GM21381 (cell line): Measurements from ENCODE around the gene WASF1.
"Not testable (repeated sequence)": the region's sequence is repeated elsewhere in the genome, so short reads cannot be mapped to it uniquely, and the experiment has no call there.

Source experiments
- ATAC-seq: cut with Tn5 transposase; IDR thresholded peaks from one replicate; pipeline ENCODE4 v1.9.1; 2021; ENCODE audit warnings: mild to moderate bottlenecking, moderate library complexity; ENCODE audit not compliant: unreplicated experiment

The WASF1 gene

DNA sequence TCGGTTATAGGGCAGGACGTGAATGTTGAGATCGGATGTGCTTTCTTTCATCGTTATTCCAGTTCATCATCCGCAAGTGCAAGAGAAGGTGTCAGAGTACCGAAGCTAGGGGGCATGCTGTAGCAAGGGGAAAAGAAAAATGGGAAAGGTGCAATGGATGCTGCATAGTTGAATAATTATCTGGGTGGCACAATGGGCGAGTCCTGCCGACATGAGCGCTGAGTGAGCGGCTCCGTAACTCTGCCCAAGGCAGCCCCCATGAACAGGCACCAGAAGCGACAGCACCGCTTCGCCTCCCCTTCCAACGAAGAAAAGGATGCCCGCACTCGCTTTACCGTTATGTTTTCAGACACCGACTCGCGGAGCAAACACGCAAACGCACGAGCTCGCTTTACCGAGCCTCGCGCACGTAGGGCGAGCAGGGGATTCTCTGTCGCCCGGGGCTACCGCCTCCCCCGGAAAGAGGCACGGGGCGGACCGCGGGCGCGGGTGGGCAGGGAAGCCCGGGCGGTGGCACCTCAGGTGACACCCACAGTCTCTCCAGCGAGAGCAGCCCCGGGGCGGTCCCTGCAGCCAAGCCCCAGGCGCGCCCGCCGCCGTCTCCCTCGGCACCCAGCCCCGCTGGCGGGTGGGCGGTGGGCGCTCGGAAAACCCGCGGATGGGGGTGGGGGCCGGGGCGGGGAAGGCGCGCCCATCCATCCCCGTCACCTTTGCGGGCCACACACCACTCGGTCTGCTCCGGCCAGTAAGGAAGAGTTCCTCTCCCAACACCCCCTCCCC is 654 bp downstream of the WASF1 start:
- peak; percentile 21 for ATAC-seq

DNA sequence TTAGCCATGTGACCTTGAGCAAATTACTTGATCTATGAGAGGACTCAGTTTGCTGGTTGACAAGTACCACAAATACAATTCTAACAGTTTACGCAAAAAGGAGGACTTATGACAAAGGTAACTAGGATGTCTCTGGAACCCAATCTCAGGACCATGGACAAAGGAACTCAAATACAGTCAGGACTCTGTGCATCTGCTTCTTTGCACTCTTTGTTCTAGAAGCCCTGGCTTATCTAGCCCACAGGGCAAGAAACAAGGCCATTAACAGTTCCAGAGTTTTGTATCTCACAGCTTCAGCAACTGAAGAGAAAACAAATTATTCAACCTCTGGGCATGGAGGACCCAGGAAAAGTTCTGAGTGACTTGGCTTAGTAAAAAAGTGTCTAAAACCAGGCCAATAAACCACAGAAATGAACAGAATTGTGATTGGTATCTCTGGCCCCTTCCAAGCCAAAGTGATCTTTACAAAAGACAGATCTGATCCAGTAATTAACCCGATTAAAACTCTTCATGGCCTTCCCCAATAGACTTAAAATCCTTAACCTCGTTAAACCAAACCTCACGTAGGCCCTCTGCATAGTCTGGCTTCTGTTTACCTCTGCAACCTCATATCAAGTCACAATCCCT is 5.9 kb downstream of the WASF1 start:
- ATAC-seq = no peak

DNA sequence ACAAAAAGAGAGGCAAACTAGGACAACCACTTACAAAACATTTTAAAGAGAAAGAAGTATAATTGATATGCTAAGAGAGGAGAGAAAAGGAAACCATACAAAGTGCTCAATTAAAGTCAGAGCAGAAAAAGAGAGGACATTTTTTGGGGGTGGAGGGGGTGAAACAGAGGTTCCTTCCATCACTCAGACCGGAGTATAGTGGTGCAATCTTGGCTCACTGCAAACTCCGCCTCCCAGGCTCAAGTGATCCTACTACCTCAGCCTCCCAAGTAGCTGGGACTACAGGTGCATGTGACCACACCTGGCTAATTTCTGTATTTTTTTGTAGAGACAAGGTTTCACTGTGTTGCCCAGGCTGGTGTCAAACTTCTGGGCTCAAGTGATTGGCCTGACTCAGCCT is 9.4 kb downstream of the WASF1 start:
- ATAC-seq = no peak

DNA sequence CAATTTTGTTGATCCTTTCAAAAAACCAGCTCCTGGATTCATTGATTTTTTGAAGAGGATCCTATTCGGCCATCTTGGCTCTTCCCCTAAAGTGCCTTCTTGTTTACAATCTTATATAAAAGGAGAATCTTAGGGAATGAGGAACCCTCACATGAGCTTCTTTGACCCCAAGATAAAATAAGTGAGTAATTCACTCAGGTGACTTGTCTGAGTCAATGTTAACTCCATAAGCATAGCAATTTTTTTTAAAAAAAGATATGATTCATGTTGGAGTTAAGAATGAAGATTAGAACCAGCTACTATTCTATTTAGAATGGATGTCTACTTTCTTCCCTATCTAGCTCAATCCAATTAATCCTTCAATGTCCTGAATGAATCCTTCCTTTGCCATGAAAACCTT is 21.0 kb downstream of the WASF1 start:
- no peak for ATAC-seq

DNA sequence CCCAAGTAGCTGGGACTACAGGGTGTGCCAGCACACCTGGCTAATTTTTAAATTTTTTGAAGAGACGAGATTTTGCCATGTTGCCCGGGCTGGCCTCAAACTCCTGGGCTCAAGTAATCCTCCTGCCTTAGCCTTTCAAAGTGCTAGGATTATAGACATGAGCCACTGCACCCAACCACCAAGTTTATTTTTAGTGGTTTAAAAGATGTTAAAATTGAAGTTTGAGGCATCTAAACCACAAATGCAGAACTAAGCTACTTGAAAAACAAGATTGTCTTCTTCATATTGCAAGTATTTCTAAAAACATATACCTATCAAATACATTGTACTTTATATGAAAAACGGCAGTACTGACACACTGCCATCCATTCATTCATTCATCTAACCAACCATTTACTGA is 31.6 kb downstream of the WASF1 start:
- ATAC-seq = no peak

DNA sequence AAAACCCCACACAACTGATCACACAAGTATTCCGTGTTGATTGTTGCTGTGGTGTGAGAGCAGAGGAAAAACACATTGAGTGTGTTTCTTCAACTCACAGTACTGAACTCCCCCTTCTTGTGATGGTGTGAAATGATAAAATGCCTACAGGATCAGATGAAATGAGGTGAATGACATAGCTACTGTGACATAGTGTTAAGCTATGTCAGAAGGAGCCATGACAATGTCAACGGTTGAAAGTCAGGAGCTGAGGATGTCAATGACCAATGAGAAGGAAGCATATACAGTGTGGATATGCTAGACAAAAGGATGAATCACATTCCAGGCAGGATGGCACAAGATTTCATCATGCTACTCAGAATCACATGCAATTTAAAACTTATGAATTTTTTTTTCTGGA is 38.8 kb downstream of the WASF1 start:
- no peak for ATAC-seq

DNA sequence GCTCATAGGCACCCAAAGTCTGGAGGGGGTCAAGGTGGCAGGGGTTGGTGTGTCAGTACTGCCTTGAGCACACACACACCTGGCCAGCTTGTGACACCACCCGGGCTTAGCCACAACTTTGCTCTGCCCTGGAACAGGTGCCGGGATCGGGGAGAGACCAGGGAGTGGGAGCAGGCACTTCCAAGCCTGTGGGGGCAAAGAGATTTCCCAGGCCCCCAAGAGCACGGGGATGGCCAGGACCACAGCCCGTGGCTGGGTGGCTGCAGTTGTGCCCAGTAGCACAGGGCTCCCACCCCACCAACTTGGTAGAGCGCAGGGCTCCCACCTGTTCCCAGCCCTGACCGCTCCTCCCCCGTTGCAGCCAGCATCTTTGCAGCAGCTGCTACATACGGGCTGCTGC is 40.4 kb downstream of the WASF1 start:
- ATAC-seq = no peak

DNA sequence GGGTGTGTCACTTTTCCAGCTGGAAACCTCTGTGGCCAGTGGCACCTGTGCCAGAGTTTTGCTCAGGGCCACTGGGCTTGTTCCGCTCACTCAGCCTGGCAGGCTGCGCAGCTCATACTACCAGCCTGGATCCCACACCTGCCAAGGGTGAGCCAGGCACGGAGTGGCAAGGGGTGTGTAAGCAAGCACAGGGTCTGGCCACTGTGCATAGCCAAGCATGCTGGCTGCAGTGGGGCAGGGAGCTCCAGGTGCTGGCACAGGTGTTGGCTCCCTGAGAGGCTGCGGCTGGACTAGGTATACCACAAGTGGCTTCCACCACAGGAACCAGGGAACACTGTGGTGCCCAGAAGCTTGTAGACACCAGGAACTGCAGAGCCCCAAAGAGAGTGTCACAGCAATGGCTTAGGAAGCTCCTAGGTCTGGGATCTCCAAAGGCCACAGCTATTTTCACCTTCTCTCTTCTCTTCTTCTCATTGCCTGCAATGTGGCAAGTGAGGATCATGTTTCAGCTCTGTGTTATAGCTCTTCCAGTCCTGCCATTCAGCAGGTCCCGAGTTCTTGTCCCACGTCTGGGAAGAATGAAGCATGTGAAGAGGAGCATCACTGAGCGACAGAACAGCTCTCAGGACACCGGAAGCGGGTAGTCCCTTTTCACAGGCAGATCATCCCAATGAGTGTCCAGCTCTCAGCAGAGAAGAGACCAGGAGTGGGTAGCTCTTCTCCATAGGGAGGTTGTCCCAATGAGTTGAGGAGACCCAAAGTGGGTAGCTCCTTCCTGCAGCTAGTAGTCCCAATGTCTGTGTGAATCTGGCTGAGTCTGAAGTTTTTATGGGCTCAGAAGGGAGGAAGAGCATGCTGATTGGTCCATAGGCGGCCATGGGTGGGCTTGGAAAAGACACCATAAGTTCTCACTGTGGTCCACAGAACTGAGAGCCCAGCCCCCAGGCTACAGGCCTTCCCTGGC is 41.3 kb downstream of the WASF1 start:
- ATAC-seq = no peak

DNA sequence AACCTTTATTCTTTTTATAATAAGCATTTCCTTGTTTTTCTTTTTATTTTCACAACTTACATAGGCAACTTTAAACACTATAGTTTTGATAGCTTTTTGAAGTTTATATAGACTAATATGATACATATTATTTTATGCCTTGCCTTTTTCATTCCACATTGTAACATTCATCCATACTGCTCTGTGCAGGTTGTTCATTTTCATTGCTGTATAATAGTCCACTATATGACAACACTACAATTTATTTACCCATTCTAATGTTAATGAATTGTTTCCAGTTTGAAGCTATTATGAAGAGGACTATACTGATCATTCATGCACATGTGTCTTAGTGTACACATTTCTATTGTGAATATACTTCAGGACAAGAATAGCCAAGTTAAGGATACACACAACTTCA is 49.1 kb downstream of the WASF1 start:
- no peak for ATAC-seq

DNA sequence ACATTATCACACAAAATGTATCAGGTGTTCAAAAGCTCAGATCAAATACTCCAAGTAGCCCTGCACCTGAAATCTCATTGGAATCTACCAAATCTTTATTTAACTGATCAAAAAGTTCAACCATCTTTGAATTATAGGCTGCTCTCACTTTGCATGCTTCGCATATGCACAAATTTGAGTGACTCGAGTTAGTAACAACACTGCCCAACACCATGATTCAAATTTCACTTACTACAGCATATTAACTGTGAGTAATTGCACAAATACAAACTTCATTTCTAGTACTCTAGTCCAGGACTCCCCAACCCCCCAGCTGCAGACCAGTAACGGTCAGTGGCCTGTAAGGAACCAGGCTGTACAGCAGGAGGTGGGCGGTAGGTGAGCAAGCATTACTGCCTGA is 51.1 kb downstream of the WASF1 start:
- no peak for ATAC-seq

DNA sequence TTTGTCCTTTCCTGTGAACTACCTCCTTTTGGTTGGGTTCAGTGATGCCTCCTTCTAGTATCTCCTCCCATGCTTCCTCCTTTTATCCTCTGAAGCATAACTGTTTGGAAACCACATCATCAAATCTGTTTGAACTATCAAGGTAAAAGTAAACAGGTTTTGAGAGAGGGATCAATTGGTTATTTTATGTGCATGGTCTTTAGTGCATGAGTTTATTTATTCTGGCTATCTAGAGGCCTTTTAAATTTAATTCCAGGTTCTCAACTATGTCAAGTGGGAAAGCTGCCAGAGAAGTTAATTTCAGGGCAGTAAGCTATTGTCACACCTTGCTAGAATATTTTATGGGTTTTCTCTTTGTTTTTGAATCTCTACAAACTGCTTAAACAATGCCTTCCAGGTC is 54.1 kb downstream of the WASF1 start:
- no peak for ATAC-seq

DNA sequence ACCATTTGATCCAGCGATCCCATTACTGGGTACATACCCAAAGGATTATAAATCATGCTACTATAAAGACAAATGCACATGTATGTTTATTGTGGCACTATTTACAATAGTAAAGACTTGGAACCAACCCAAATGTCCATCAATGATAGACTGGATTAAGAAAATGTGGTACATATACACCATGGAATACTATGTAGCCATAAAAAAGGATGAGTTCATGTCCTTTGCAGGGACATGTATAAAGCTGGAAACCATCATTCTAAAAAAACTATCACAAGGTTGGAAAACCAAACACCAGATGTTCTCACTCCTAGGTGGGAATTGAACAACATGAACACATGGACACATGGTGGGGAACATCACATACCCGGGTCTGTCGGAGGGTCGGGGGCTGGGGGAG is 57.8 kb downstream of the WASF1 start:
- not testable (repeated sequence) for ATAC-seq

DNA sequence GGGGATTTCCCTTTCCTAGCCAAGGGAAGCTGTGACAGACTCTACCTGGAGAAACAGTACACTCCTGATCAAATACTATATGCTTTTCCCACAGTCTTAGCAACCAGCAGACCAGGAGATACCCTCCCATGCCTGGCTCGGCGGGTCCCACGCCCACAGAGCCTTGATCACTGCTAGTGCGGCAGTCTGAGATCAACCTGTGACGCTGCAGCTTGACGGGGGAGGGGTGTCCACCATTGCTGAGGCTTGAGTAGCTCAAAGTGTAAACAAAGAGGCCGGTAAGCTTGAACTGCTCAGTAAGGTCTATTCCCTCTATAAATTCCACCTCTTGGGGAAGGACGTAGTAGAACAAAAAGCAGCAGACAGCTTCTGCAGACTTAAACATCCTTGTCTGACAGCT is 63.2 kb downstream of the WASF1 start:
- ATAC-seq = no peak

DNA sequence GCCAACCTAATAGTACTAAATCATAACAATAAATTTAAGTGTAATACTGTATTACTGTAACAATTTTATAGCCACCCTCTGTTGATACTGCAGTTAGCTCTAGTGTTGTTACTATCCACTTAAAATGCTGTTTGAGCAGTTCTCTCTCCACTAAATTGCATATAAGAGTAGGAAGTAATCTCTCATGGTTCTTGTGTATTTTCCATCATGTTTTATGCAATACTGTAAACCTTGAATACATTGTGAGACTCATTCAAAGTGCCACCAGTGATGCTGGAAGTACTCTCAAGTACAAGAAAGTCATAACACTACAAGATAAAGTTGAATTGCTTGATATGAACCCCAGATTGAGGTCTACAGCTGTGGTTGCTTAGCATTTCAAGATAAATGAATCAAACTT is 65.5 kb downstream of the WASF1 start:
- no peak for ATAC-seq

DNA sequence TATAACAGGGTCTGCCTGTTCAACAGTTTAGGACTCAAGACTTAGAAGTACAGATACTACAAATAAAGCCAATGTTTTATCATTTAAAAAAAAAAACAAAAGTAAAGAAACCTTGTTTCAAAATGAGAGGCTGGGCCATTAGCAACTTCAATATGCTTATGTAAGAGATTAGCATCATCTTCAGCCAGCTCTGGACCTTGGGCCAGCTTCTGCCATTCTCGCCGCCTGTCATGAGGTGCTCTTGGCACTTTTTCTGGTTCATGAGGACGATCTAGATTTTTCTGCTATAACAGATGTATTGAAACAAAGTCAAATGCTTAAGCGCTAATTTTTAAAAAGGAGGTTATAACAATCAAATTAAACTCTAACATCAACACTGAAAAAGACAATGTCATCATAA is 74.2 kb downstream of the WASF1 start:
- ATAC-seq = no peak

DNA sequence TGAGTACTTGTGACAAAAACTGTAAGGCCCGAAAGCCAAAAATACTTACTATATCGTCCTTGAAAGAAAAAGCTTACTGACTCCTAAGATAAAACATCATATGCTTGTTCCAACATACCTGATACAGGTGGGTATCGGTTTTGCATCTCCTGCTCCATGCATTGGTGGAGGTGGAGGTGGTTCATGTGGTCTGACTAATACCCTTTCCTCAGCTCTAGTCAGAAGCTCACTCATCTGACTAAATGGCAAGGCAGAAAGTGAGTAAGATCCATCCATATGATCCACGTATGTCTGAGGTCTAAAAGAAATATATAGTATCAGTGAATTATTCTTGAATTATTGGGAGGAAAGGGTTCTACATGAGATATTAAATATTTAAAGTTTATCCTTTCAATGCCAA is 76.2 kb downstream of the WASF1 start:
- no peak for ATAC-seq

DNA sequence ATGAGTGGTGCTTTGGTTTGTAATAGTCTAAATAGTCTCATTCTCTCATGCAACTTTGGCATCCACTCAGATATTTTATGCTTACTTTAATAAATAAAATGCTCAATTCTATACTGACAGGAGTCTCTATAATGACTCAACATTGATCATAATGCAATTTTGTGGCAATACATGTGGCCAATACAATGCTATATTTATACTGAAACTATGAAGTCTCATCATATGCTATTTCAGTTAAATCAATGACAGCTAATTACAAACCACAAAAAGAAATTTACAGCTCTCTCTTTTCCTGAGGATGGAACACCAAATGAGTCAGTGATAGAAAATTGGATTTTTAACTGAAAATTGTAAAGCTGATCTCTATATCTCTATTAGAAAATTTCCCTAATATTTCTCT is 77.1 kb downstream of the WASF1 start:
- no peak for ATAC-seq

DNA sequence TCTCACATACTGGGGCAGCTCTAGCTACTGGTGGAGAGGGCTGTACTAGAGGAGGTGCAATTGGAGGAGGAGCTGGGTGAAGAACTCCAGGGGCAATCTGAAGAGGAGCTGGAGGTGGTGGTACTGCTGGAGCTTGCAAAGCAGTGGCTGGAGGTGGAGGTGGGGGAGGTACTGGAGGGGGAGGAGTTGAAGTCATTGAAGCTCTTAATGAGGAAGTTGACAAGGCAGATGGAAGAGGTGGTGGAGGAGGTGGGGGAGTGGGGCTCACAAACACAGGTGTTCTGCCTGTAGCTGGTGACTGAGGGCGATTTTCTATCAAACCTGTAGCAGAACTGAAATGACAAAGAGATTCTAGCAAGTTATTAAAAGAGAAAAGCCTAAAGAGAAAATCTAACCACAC is 77.6 kb downstream of the WASF1 start:
- ATAC-seq = no peak

DNA sequence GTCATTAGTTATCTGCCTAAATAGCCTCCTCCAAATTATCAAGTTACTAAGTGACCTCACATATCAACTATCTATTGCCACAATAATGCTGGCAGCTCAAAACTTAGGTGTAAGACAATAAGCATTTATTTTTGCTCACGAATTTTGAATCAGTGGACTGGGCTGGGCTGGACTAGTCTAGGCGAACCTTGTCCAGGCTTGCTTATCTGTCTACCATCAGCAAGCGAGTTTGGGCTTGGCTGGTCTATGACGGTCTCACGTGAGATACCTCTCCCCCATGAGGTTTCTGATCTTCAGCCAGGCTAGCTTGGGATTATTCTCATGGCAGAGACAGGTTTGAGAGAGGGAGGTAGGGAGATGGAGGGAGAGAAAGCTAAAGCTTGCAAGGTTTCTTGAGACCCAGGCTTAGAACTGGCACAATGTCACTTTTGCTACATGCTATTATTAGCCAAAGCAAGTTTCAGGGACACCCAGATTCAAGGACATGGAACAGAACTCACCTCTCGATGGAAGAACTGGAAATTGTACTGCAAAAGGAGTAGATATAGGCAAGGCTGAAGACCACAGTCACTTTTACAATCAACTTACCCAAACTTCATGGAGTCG is 80.9 kb downstream of the WASF1 start:
- ATAC-seq = no peak

DNA sequence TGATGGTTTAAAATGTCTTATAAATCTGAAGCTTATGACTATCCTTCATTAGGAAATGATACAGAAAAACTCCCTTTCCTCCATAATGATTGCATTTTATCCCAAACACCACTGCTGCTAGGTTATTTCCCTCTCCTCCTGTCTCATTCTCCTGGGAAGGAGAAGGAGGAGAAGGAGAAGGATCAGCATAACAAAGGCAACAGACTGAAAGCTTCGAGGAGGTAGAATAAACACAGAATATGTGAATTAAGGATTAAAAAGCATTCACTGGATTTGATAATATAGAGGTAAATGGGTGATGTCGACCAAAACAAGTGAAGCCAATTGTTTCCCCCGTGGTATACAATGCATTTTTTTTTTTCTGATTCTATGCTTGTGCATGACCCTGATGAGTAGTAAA is 82.0 kb downstream of the WASF1 start:
- no peak for ATAC-seq

DNA sequence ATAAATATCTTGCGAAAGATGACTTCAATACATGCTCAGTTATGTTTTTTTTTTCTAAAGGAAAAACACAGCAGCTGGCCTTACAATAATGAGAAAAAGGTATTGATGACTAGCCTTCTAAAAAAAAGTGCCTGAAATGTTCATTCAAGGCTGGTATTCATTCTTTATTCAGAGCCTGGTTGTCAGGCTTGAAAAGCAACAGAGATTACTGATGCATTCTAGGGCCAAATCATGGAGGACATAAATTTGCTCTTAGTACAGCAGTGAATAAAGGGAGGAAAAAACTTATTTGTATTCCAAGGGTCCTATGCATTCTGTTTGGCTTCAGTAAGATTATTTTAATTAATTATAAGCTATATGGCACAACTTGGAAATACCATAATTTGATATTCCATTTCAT is 83.5 kb downstream of the WASF1 start:
- ATAC-seq = no peak
